Mucosa of descending colon (tissue), 3 donors: ENCODE data around the gene LMF1. TPM values are rescaled to one million over a fixed set of nuclear protein-coding genes. Genes with fewer than 3 reads are reported as not detected.

Experiments used
- ATAC-seq: fragments of 200-7000 bp; cut with Tn5 transposase; one replicate; pipeline ENCODE4 v1.9.1; 2020; ENCODE audit warnings: mild to moderate bottlenecking, moderate library complexity
- DNase-seq, 3 donors: peaks; one replicate each; pipeline ENCODE4 v3.0.0-alpha.2; 2020
- H3K36me3 ChIP-seq: fragments of 200-600 bp; one replicate; pipeline ENCODE4 v1.8.0; 2021; ENCODE audit warnings: low read depth, mild to moderate bottlenecking
- H3K4me1 ChIP-seq: fragments of 200-600 bp; one replicate; pipeline ENCODE4 v1.8.0; 2021; ENCODE audit warnings: low read depth, mild to moderate bottlenecking
- H3K4me3 ChIP-seq: fragments of 200-600 bp; one replicate; pipeline ENCODE4 v1.8.0; 2021; ENCODE audit warnings: mild to moderate bottlenecking
- H3K9me3 ChIP-seq: fragments of 200-600 bp; one replicate; pipeline ENCODE4 v1.8.0; 2021; ENCODE audit warnings: mild to moderate bottlenecking
- CTCF ChIP-seq: fragments of 200-600 bp; IDR thresholded peaks from one replicate; pipeline ENCODE4 v1.8.0; 2022; ENCODE audit warnings: antibody characterized with exemption, mild to moderate bottlenecking
- intact Hi-C, 2 donors: fragments of 100-400 bp; cut with DNase I in 1 of 2; cut with micrococcal nuclease in 1 of 2; formaldehyde crosslinking; loops; one replicate each; pipeline versions ENCODE4 v1.11.0 to v1.11.1; 2022; cut with DNase I, micrococcal nuclease
- total RNA-seq, 3 donors: library from RNA; stranded (reverse); fragmentation: NEBNext Ultra II Directional in 2 of 3; extraction: Animal tissue kit (Norgen Biotek cat#: 25700) in 2 of 3; gene quantifications; one replicate each; pipeline versions ENCODE4 v1.2.1 to v1.2.4, GENCODE V29; 2021 to 2023
- donor health status: DM: no; HTN: no; CAD: no; lungs with moderate emphysema.
- donor health status: DM: no; HTN: no; CAD: no.
- donor health status: DM: no; HTN: yes; CAD: no.

The LMF1 gene
- total RNA-seq, 3 donors from 2014 or later, result 16.4 to 26.5 (median 25.1) TPM

GRCh38 chr16:894841-895240, 75.9 kb downstream of the LMF1 start:
- DNase-seq, result no peak
- no peak for TF ChIP-seq CTCF
- no peaks in the 10 kb centered on the region for H3K9me3 ChIP-seq
- H3K4me3 ChIP-seq, result no peak overlapping the region
- intact Hi-C loops, result no loop called here
- no peaks in the 10 kb centered on the region for H3K4me1 ChIP-seq
- no peaks in the 10 kb centered on the region for H3K36me3 ChIP-seq
- ATAC-seq, result no peak

GRCh38 chr16:894136-894535, 76.6 kb downstream of the LMF1 start:
- DNase-seq (no peak), ATAC-seq (no peak)
- intact Hi-C loops, result no loop called here
- no peaks in the 10 kb centered on the region for H3K4me1 ChIP-seq
- H3K4me3 ChIP-seq, result no peak overlapping the region
- H3K9me3 ChIP-seq, result no peaks in the 10 kb centered on the region
- TF ChIP-seq CTCF, result no peak
- H3K36me3 ChIP-seq, result no peaks in the 10 kb centered on the region

GRCh38 chr16:893360-893759, 77.4 kb downstream of the LMF1 start:
- no peak for TF ChIP-seq CTCF
- ATAC-seq, result no peak
- no peak for DNase-seq
- Histone ChIP-seq H3K9me3 (no peaks in the 10 kb centered on the region), H3K4me3 (no peak overlapping the region), H3K4me1 (no peaks in the 10 kb centered on the region), H3K36me3 (no peaks in the 10 kb centered on the region)
- intact Hi-C loops, result no loop called here

GRCh38 chr16:892536-893255, 78.1 kb downstream of the LMF1 start:
- Histone ChIP-seq H3K9me3 (no peaks in the 10 kb centered on the region), H3K4me3 (no peak overlapping the region), H3K4me1 (no peaks in the 10 kb centered on the region), H3K36me3 (no peaks in the 10 kb centered on the region)
- TF ChIP-seq CTCF, result no peak
- DNase-seq, result no peak
- ATAC-seq, result no peak
- intact Hi-C loops, result no loop called here

GRCh38 chr16:892006-892405, 78.8 kb downstream of the LMF1 start:
- no peaks in the 10 kb centered on the region for H3K36me3 ChIP-seq
- ATAC-seq, result no peak
- H3K4me3 ChIP-seq, result no peak overlapping the region
- no peaks in the 10 kb centered on the region for H3K9me3 ChIP-seq
- no peak for DNase-seq
- no peaks in the 10 kb centered on the region for H3K4me1 ChIP-seq
- no peak for TF ChIP-seq CTCF
- intact Hi-C loops, result no loop called here

GRCh38 chr16:891353-891740, 79.4 kb downstream of the LMF1 start:
- ATAC-seq (no peak), DNase-seq (no peak)
- Histone ChIP-seq H3K36me3 (no peaks in the 10 kb centered on the region), H3K4me1 (no peaks in the 10 kb centered on the region), H3K4me3 (no peak overlapping the region), H3K9me3 (no peaks in the 10 kb centered on the region)
- TF ChIP-seq CTCF, result no peak
- intact Hi-C loops, result no loop called here
